ENCODE measurements around the gene NLRP14. TPM values are rescaled to one million over a fixed set of nuclear protein-coding genes. Genes with fewer than 3 reads are reported as not detected.
A peak's percentile ranks its signal among the peaks of the same experiment; 100 is the strongest.

Gene NLRP14, protein sequence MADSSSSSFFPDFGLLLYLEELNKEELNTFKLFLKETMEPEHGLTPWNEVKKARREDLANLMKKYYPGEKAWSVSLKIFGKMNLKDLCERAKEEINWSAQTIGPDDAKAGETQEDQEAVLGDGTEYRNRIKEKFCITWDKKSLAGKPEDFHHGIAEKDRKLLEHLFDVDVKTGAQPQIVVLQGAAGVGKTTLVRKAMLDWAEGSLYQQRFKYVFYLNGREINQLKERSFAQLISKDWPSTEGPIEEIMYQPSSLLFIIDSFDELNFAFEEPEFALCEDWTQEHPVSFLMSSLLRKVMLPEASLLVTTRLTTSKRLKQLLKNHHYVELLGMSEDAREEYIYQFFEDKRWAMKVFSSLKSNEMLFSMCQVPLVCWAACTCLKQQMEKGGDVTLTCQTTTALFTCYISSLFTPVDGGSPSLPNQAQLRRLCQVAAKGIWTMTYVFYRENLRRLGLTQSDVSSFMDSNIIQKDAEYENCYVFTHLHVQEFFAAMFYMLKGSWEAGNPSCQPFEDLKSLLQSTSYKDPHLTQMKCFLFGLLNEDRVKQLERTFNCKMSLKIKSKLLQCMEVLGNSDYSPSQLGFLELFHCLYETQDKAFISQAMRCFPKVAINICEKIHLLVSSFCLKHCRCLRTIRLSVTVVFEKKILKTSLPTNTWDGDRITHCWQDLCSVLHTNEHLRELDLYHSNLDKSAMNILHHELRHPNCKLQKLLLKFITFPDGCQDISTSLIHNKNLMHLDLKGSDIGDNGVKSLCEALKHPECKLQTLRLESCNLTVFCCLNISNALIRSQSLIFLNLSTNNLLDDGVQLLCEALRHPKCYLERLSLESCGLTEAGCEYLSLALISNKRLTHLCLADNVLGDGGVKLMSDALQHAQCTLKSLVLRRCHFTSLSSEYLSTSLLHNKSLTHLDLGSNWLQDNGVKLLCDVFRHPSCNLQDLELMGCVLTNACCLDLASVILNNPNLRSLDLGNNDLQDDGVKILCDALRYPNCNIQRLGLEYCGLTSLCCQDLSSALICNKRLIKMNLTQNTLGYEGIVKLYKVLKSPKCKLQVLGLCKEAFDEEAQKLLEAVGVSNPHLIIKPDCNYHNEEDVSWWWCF
- total RNA-seq: not detected

DNA sequence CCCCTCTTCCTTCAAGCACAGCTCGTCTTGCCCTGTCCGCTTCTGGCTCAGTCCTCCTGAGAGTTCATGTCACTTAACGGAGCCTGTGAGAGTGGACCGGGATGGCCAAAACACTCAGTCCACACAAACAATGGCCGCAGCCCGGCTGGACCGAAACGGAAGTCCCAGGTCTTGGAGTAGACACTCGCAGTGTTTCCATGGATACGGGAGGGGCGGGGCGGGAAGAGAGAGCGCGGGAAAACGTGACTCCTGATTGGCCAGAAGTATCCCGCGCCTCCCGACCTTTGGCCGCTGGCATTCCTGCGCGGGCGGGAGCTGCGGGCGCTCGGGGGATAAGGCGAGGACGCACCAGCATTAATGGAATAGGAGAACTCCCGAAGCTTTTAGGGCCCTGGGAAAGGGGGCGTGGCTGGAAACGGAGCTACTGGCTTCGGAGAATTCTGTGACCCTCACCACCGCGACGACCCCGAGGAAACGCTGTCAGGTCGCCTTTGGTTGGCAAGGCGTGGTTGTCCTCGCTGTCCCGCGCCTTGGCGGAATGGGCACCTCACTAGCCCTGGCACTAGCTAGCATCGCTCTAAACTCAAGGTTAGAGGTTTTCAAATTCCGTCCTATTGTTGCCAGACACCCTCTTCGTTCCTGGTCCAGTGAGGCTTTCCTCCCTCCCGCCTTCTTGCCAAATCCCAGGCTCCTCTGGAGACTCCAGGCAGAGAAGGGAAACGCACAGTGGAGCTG is at the start of gene NLRP14, which contains the start of gene ZNF214:
TSS of gene NLRP14 (plus strand) at position 297 of the 735 bp plus-strand sequence. CDS start 18,108 bp downstream, outside the sequence.
TSS of gene ZNF214 (minus strand) at position 164 of the 735 bp plus-strand sequence. CDS start 17,511 bp downstream, outside the sequence.
- H3K4me1 Mint-ChIP-seq (ENCODE audit: low read depth): peaks cover 7% of the 10 kb centered on the region
- CTCF ChIA-PET: no interaction called here
- peaks cover 29% of the 10 kb centered on the region for H3K27me3 Mint-ChIP-seq (ENCODE audit: low read depth)
- no peak within 1 kb of the TSS for H3K27ac Mint-ChIP-seq
- peak; percentile 17 for DNase-seq
- no peaks in the 10 kb centered on the region for H3K36me3 Mint-ChIP-seq (ENCODE audit: low read depth)
- H3K4me3 Mint-ChIP-seq: peak within 1 kb of the TSS; percentile 47
- H3K9me3 Mint-ChIP-seq: no peaks in the 10 kb centered on the region
- intact Hi-C loops (cut with micrococcal nuclease): no loop called here

DNA sequence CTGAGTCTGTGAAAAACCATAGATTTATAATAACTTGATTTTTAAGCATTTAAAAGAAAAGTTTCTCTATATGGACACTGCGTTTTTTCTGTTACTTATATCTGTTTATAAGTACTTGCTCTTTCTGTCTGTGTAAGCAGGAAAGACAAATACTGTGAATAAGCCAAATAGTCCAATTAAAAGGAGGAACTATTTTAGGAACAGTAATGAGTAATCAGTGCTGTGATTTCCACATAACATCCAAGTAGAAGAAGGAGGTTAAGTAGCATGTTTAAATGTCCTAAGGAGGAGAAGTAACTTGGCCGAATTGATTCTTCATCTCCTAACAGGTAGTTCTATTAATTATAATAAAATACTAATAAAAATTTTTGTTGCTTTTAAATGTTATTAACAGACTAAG is 40.9 kb upstream of the NLRP14 start:
- intact Hi-C loops (cut with micrococcal nuclease): no loop called here
- H3K27ac Mint-ChIP-seq: no peak overlapping the region
- no peaks in the 10 kb centered on the region for H3K36me3 Mint-ChIP-seq (ENCODE audit: low read depth)
- no peaks in the 10 kb centered on the region for H3K9me3 Mint-ChIP-seq
- no peak for DNase-seq
- no peak overlapping the region for H3K4me3 Mint-ChIP-seq
- peaks cover 6% of the 10 kb centered on the region for H3K27me3 Mint-ChIP-seq (ENCODE audit: low read depth)
- CTCF ChIA-PET: no interaction called here
- H3K4me1 Mint-ChIP-seq (ENCODE audit: low read depth): no peaks in the 10 kb centered on the region

DNA sequence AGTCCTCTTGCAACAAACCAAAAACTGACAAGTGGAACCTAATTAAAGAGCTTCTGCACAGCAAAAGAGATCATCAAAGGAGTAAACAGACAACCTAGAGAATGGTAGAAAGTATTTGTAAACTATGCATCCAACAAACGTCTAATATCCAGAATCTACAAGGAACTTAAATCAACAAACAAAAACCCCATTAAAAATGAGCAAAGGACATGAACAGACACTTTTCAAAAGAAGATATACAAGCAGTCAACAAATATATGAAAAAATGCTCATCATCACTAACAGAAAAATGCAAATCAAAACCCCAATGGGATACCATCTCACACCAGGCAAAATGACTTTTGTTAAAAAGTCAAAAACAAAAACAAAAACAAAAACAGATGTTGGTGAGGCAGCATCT is 33.8 kb upstream of the NLRP14 start:
- H3K36me3 Mint-ChIP-seq (ENCODE audit: low read depth): no peaks in the 10 kb centered on the region
- CTCF ChIA-PET: no interaction called here
- H3K27ac Mint-ChIP-seq: no peak overlapping the region
- H3K4me3 Mint-ChIP-seq: no peak overlapping the region
- H3K9me3 Mint-ChIP-seq: no peaks in the 10 kb centered on the region
- DNase-seq: no peak
- H3K27me3 Mint-ChIP-seq (ENCODE audit: low read depth): peaks cover 2% of the 10 kb centered on the region
- intact Hi-C loops (cut with micrococcal nuclease): no loop called here
- no peaks in the 10 kb centered on the region for H3K4me1 Mint-ChIP-seq (ENCODE audit: low read depth)

DNA sequence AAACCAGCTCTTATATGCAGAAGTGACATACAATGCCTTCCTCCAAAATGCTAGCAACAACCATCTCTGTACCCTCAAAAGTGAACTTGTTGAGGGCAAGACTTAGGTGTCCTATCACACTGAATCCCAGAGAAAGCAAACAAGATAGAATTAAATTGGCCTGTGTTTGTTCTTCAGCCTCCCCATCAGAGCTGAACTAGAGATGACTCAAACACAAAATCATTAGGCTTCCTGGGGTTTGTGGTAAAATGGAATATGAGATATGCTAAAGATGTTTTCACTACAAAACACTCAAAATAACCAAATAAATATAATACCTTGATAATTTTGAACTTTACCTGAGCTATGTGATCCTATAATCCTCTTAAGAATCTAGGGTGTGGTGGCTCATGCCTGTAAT is 31.8 kb upstream of the NLRP14 start:
- no peak for DNase-seq
- H3K4me1 Mint-ChIP-seq (ENCODE audit: low read depth): no peaks in the 10 kb centered on the region
- intact Hi-C loops (cut with micrococcal nuclease): no loop called here
- H3K27me3 Mint-ChIP-seq (ENCODE audit: low read depth): no peaks in the 10 kb centered on the region
- no peaks in the 10 kb centered on the region for H3K36me3 Mint-ChIP-seq (ENCODE audit: low read depth)
- no peak overlapping the region for H3K4me3 Mint-ChIP-seq
- CTCF ChIA-PET: interaction anchor here (0.6 kb wide), 1 partner anchor 544 kb away, joined by 4 read pairs; no protein-coding TSS in a partner anchor
- H3K27ac Mint-ChIP-seq: no peak overlapping the region
- H3K9me3 Mint-ChIP-seq: no peaks in the 10 kb centered on the region

DNA sequence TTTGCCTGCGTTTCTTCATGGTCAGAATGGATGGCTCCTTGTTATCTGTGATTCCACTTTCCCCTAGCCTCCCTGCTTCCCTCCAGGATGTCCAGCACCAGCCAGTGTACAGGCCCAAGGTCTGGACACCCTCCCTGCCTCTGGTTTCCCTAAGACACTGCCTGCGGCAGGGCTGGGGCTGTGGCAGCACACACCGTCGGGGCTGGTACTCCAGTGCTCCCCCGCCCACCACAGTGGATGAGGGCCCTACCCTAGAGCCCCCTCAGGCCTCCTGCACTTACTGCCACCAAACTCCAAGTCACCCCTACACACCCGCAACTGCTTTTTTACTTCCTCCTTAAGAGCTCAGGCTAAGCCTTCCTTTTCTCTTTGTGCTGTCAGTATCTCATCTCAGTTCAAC is 29.1 kb upstream of the NLRP14 start:
- intact Hi-C loops (cut with micrococcal nuclease): no loop called here
- no peaks in the 10 kb centered on the region for H3K4me1 Mint-ChIP-seq (ENCODE audit: low read depth)
- H3K9me3 Mint-ChIP-seq: no peaks in the 10 kb centered on the region
- CTCF ChIA-PET: no interaction called here
- H3K27me3 Mint-ChIP-seq (ENCODE audit: low read depth): no peaks in the 10 kb centered on the region
- H3K36me3 Mint-ChIP-seq (ENCODE audit: low read depth): no peaks in the 10 kb centered on the region
- no peak for DNase-seq
- no peak overlapping the region for H3K27ac Mint-ChIP-seq
- no peak overlapping the region for H3K4me3 Mint-ChIP-seq

DNA sequence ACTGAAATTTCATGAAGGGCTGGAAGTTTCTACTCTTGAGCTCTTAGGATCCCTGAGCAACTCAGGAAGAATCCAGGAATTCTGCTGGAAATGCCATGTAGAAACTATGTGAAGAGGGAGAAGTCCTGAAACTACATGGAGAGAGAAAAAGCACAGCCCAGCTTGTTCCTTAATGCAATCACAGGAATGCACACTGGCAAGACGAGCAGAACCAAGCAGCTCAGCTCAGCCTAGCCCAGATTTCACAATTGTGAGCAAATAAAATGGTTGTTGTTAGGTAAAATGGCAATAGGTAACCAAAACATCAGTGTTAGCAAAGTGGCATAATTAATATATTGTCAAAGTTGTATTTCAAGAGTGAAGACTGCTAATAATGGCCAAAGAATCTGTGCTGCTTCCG is 28.3 kb upstream of the NLRP14 start:
- no peaks in the 10 kb centered on the region for H3K36me3 Mint-ChIP-seq (ENCODE audit: low read depth)
- H3K9me3 Mint-ChIP-seq: no peaks in the 10 kb centered on the region
- no peak overlapping the region for H3K27ac Mint-ChIP-seq
- CTCF ChIA-PET: no interaction called here
- DNase-seq: no peak
- intact Hi-C loops (cut with micrococcal nuclease): no loop called here
- no peak overlapping the region for H3K4me3 Mint-ChIP-seq
- no peaks in the 10 kb centered on the region for H3K27me3 Mint-ChIP-seq (ENCODE audit: low read depth)
- no peaks in the 10 kb centered on the region for H3K4me1 Mint-ChIP-seq (ENCODE audit: low read depth)

DNA sequence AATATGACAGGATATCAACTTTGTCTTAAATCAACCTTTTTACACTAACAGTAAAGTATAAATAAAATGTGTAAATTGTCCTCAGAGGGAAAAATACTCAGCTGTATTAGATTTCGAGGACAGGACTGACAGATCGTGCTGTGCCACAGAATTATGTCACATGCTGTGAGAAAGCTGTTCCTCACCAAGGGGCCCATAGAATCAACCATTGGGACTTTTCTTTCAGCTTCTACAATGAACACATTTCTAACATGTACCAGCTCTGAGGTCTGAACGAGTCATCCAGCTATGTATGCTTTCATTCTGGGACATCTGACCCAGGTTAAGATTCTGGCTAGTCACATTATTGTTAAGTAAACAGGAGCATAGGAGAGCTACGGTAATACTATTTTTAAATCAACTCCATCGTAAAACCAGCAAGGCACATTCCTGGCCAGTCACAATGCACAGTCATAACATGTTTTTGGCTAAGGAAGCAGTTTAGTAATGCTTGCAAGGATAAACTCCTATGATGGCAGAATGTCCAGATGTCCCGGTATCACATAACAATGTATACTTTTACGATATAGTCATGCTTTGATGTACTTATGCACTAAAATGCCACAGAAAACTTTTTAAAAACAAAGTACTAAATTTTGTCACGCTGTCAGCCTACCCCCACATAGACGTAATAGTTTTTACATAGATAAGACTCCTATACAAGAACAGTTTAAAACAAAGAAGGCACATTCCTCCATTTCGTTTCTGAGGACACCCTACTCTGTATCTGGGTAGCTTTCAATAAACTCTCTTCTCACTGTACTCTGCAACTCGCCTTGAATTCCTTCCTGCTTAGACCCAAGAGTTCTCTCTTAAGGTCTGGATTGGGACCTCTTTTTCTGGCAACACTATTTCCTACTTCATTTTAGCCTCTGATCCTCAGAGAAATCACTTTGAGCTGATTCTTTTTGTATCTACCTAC is 27.5 kb upstream of the NLRP14 start:
- CTCF ChIA-PET: no interaction called here
- H3K36me3 Mint-ChIP-seq (ENCODE audit: low read depth): no peaks in the 10 kb centered on the region
- no peaks in the 10 kb centered on the region for H3K9me3 Mint-ChIP-seq
- intact Hi-C loops (cut with micrococcal nuclease): no loop called here
- DNase-seq: no peak
- no peaks in the 10 kb centered on the region for H3K4me1 Mint-ChIP-seq (ENCODE audit: low read depth)
- no peak overlapping the region for H3K4me3 Mint-ChIP-seq
- no peaks in the 10 kb centered on the region for H3K27me3 Mint-ChIP-seq (ENCODE audit: low read depth)
- no peak overlapping the region for H3K27ac Mint-ChIP-seq

DNA sequence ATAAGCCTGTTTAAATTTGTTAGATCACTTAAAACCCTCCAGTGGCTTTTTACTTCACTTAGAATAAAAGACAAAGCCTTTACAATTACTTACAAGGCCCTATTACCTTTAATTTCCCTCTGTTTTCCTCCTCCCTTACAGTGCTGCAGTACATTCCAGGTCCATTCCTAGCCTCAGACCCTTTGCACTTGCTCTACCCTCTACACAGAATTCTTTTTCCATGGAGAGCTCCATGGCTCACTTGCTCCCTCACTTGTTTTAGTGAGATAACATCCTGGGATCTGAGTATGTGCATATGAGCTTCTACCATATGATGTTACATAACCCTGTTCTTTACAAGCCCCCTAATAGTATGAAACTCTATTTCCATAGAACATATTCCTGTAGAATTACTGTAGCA is 24.6 kb upstream of the NLRP14 start:
- CTCF ChIA-PET: no interaction called here
- peaks cover 5% of the 10 kb centered on the region for H3K27me3 Mint-ChIP-seq (ENCODE audit: low read depth)
- DNase-seq: no peak
- H3K27ac Mint-ChIP-seq: no peak overlapping the region
- no peak overlapping the region for H3K4me3 Mint-ChIP-seq
- intact Hi-C loops (cut with micrococcal nuclease): no loop called here
- no peaks in the 10 kb centered on the region for H3K4me1 Mint-ChIP-seq (ENCODE audit: low read depth)
- H3K36me3 Mint-ChIP-seq (ENCODE audit: low read depth): no peaks in the 10 kb centered on the region
- H3K9me3 Mint-ChIP-seq: no peaks in the 10 kb centered on the region

DNA sequence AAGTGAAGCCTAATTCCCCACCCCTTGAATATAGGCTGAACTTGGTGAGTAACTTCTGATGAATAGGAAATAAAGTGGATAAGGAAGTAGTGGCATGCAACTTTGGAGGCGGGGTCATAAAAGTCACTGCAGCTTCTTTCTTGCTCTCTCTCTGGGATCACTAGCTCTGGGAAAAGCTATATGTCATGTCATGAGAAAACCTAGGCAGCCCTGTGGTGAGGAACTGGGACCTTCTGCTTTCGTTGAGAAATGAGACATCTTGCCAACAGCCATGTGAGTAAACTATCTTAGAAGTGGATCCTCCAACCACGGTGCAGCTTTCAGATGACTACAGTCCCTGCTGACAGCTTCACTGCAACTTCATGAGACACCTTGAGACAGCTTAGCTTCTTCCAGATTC is 15.8 kb upstream of the NLRP14 start:
- intact Hi-C loops (cut with micrococcal nuclease): no loop called here
- Mint-ChIP-seq H3K27ac (no peak overlapping the region), H3K36me3 (ENCODE audit: low read depth) (no peaks in the 10 kb centered on the region), H3K4me1 (ENCODE audit: low read depth) (no peaks in the 10 kb centered on the region), H3K9me3 (no peaks in the 10 kb centered on the region), H3K27me3 (ENCODE audit: low read depth) (peaks cover 23% of the 10 kb centered on the region), H3K4me3 (no peak overlapping the region)
- no peak for DNase-seq
- CTCF ChIA-PET: no interaction called here

DNA sequence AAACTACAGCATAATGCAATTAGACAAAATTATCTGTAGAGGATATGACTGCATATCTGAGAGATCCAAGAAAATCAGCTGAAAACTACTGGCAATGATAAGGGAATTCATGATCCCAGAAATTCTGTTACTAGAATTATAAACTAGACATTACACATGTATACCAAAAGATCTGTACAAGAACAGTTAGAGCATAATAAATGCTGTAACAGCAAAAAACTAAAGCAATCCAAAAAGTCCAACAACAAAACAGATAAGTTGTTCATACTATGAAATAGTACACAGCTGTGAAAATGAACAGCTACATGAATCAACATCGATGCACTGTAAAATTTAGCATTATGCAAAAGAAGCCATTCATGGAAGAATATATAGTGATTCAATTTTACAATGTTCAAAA is 6.2 kb upstream of the NLRP14 start:
- CTCF ChIA-PET: no interaction called here
- Mint-ChIP-seq H3K27me3 (ENCODE audit: low read depth) (peaks cover 13% of the 10 kb centered on the region), H3K4me1 (ENCODE audit: low read depth) (no peaks in the 10 kb centered on the region), H3K9me3 (no peaks in the 10 kb centered on the region), H3K27ac (no peak overlapping the region), H3K4me3 (no peak overlapping the region), H3K36me3 (ENCODE audit: low read depth) (no peaks in the 10 kb centered on the region)
- intact Hi-C loops (cut with micrococcal nuclease): no loop called here
- no peak for DNase-seq

DNA sequence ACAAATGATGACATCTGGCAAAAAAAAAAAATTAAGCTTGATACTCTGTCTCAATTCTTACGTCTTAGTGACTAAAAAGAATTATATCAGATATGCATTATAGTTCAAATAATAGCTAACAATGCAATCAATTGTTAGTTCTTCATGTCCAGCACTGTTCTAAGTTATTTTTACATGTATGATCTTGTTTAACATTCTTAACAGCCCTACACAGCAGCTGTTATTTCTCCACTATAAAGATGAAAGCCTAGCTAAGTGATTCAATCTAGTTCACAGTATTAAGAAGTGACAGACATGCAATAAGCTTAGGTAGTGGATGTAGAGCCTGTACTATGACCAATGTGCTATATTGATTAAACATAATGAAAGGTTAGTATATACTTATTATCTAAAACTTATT is 4.3 kb upstream of the NLRP14 start:
- no peak overlapping the region for H3K27ac Mint-ChIP-seq
- peaks cover 7% of the 10 kb centered on the region for H3K4me1 Mint-ChIP-seq (ENCODE audit: low read depth)
- CTCF ChIA-PET: interaction anchor here (0.6 to 1.0 kb wide), 4 partner anchors 69 to 206 kb away, joined by 3 to 4 read pairs (median 4); no protein-coding TSS in a partner anchor
- peaks cover 21% of the 10 kb centered on the region for H3K27me3 Mint-ChIP-seq (ENCODE audit: low read depth)
- H3K36me3 Mint-ChIP-seq (ENCODE audit: low read depth): no peaks in the 10 kb centered on the region
- no peak overlapping the region for H3K4me3 Mint-ChIP-seq
- no peaks in the 10 kb centered on the region for H3K9me3 Mint-ChIP-seq
- no peak for DNase-seq
- intact Hi-C loops (cut with micrococcal nuclease): no loop called here
